Psoas muscle (tissue), 8 donors: ENCODE measurements around the gene MNX1. TPM values are rescaled to one million over a fixed set of nuclear protein-coding genes. Genes with fewer than 3 reads are reported as not detected.

Experiments used
- ATAC-seq, 4 donors: fragments of 200-7000 bp; cut with Tn5 transposase; one replicate each; pipeline ENCODE4 v1.9.1; 2020; ENCODE audit warnings: moderate library complexity in 3 of 4, mild to moderate bottlenecking in 2 of 4
- DNase-seq, 2 donors: peaks; one replicate each; pipeline ENCODE4 v3.0.0-alpha.2; 2020
- H3K27ac ChIP-seq: fragments of 200-600 bp; one replicate; pipeline ENCODE4 v1.8.0; 2022
- H3K27me3 ChIP-seq, 3 donors: fragments of 200-600 bp in 1 of 3; one replicate each; pipeline versions ENCODE4 v1.6.1 to v1.8.0; 2013 to 2022; ENCODE audit warnings: low read length in 2 of 3, mild to moderate bottlenecking in 2 of 3, moderate library complexity in 1 of 3; ENCODE audit not compliant: insufficient read depth in 3 of 3
- H3K36me3 ChIP-seq, 2 donors: fragments of 200-600 bp in 1 of 2; one replicate each; pipeline versions ENCODE4 v1.6.1 to v1.8.0; 2013 to 2022; ENCODE audit warnings: low read depth in 1 of 2, mild to moderate bottlenecking in 1 of 2, moderate library complexity in 1 of 2; ENCODE audit not compliant: insufficient read depth in 1 of 2
- H3K4me1 ChIP-seq: fragments of 200-600 bp; one replicate; pipeline ENCODE4 v1.8.0; 2022
- H3K4me3 ChIP-seq: fragments of 200-600 bp; one replicate; pipeline ENCODE4 v1.8.0; 2022; ENCODE audit warnings: mild to moderate bottlenecking
- H3K9me3 ChIP-seq: fragments of 200-600 bp; one replicate; pipeline ENCODE4 v1.8.0; 2022
- WGBS, 3 donors: extraction: QIAGEN DNeasy Blood & Tissue Kit; methylation state at CpG; one replicate each; pipeline versions ENCODE4 v1.1.6 to v1.1.7; 2013; 5-methylcytosine and 5-hydroxymethylcytosine counted together
- intact Hi-C, 2 donors: fragments of 100-400 bp; cut with DNase I; formaldehyde crosslinking; loops; one replicate each; pipeline versions ENCODE4 v1.11.0 to v1.14.2; 2022
- polyA plus RNA-seq, 3 donors: library from polyadenylated mRNA; stranded (reverse); fragments of 200-250 nt; gene quantifications; one replicate each; pipeline ENCODE4 v1.2.3, GENCODE V29; 2013
- total RNA-seq, 4 donors: library from RNA; stranded (reverse); fragmentation: NEBNext Ultra II Directional in 2 of 4; extraction: Animal tissue kit (Norgen Biotek cat#: 25700) in 2 of 4; gene quantifications; one replicate each; pipeline versions ENCODE4 v1.2.1 to v1.2.4, GENCODE V29; 2021 to 2023
- TF ChIP-seq, protein P1 (sequence below): fragments of 200-600 bp; IDR thresholded peaks from one replicate; pipeline ENCODE4 v1.8.0; 2022; ENCODE audit warnings: antibody characterized with exemption
- donor health status: healthy with polysubstance abuse.
- donor health status: DM: no; HTN: no; CAD: no; lungs with moderate emphysema.
- donor health status: Bipolar disorder and iron deficiency.
- donor health status: healthy.
- donor health status: DM: yes; HTN: yes; CAD: no.
- donor health status: DM: no; HTN: no; CAD: no.
- donor health status: DM: no; HTN: no; CAD: no.
- donor health status: DM: yes; HTN: yes; CAD: no.

Gene MNX1
- total and polyA plus RNA-seq, 7 donors, result not detected

- H3K4me3 ChIP-seq, result no peak overlapping the region
- no peak for DNase-seq
- H3K9me3 ChIP-seq, result no peaks in the 10 kb centered on the region
- WGBS, 3 donors, result 4 to 8% (median 7%) methylated on average over 11 of the region's 11 CpGs
- no peaks in the 10 kb centered on the region for H3K36me3 ChIP-seq
- intact Hi-C loops, result no loop called here
- H3K4me1 ChIP-seq, result peaks cover 20% of the 10 kb centered on the region
- H3K27me3 ChIP-seq, result peaks cover 0 to 100% (median 59%) of the 10 kb centered on the region in 3 donors
- no peak for ATAC-seq
- TF ChIP-seq, protein P1, sequence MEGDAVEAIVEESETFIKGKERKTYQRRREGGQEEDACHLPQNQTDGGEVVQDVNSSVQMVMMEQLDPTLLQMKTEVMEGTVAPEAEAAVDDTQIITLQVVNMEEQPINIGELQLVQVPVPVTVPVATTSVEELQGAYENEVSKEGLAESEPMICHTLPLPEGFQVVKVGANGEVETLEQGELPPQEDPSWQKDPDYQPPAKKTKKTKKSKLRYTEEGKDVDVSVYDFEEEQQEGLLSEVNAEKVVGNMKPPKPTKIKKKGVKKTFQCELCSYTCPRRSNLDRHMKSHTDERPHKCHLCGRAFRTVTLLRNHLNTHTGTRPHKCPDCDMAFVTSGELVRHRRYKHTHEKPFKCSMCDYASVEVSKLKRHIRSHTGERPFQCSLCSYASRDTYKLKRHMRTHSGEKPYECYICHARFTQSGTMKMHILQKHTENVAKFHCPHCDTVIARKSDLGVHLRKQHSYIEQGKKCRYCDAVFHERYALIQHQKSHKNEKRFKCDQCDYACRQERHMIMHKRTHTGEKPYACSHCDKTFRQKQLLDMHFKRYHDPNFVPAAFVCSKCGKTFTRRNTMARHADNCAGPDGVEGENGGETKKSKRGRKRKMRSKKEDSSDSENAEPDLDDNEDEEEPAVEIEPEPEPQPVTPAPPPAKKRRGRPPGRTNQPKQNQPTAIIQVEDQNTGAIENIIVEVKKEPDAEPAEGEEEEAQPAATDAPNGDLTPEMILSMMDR, result no peak
- no peak overlapping the region for H3K27ac ChIP-seq
These were observed 6.7 kb upstream of the MNX1 start for GRCh38 chr7:157017149-157017548.

GRCh38 chr7:157016352-157017041, 6.0 kb upstream of the MNX1 start:
- H3K27me3 ChIP-seq, result peaks cover 0 to 100% (median 56%) of the 10 kb centered on the region in 3 donors
- TF ChIP-seq, protein P1, result no peak
- no peak overlapping the region for H3K4me3 ChIP-seq
- DNase-seq (no peak), ATAC-seq (no peak)
- intact Hi-C loops, result no loop called here
- peaks cover 15% of the 10 kb centered on the region for H3K4me1 ChIP-seq
- WGBS, 3 donors, result 5% methylated on average over 16 of the region's 16 CpGs
- H3K27ac ChIP-seq, result no peak overlapping the region
- no peaks in the 10 kb centered on the region for H3K36me3 ChIP-seq
- no peaks in the 10 kb centered on the region for H3K9me3 ChIP-seq

DNA sequence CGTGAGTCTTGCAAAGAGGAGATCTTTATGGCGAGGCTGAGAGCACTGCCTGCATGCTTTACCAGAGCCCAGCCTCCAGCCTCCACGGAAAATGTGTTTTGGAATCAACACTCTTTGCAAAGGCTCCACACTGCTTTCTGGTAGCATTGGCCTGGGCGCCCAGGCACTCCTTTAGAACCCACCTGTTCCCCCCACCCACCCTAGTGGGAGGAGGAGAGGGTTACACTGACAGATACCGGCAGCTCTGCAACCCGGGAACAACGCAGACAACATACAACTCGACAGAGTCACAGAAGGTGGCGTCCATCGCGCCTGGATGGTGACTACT, 5.5 kb upstream of the MNX1 start:
- intact Hi-C loops, result no loop called here
- 8 to 13% (median 13%) methylated on average over 11 of the region's 11 CpGs for WGBS, 3 donors
- ATAC-seq (no peak), DNase-seq (no peak)
- peaks cover 0 to 100% (median 56%) of the 10 kb centered on the region in 3 donors for H3K27me3 ChIP-seq
- no peaks in the 10 kb centered on the region for H3K36me3 ChIP-seq
- H3K9me3 ChIP-seq, result no peaks in the 10 kb centered on the region
- H3K4me1 ChIP-seq, result peaks cover 18% of the 10 kb centered on the region
- no peak overlapping the region for H3K27ac ChIP-seq
- no peak overlapping the region for H3K4me3 ChIP-seq
- TF ChIP-seq, protein P1, result no peak

GRCh38 chr7:157014635-157015555, 4.4 kb upstream of the MNX1 start:
- H3K27me3 ChIP-seq, result peaks cover 0 to 99% (median 57%) of the 10 kb centered on the region in 3 donors
- no peak overlapping the region for H3K4me3 ChIP-seq
- 24 to 46% (median 35%) methylated on average over 12 of the region's 12 CpGs for WGBS, 3 donors
- ATAC-seq (no peak), DNase-seq (no peak)
- H3K36me3 ChIP-seq, result no peaks in the 10 kb centered on the region
- TF ChIP-seq, protein P1, result no peak
- H3K9me3 ChIP-seq, result no peaks in the 10 kb centered on the region
- H3K4me1 ChIP-seq, result peaks cover 14% of the 10 kb centered on the region
- intact Hi-C loops, result no loop called here
- no peak overlapping the region for H3K27ac ChIP-seq
